ENCODE results near the gene TNFSF13B. TPM values are rescaled to one million over a fixed set of nuclear protein-coding genes. Genes with fewer than 3 reads are reported as not detected.
"Not testable (repeated sequence)": the region's sequence is repeated elsewhere in the genome, so short reads cannot be mapped to it uniquely, and the experiment has no call there.

The TNFSF13B gene, protein sequence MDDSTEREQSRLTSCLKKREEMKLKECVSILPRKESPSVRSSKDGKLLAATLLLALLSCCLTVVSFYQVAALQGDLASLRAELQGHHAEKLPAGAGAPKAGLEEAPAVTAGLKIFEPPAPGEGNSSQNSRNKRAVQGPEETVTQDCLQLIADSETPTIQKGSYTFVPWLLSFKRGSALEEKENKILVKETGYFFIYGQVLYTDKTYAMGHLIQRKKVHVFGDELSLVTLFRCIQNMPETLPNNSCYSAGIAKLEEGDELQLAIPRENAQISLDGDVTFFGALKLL
- total RNA-seq: 1.8 TPM

DNA sequence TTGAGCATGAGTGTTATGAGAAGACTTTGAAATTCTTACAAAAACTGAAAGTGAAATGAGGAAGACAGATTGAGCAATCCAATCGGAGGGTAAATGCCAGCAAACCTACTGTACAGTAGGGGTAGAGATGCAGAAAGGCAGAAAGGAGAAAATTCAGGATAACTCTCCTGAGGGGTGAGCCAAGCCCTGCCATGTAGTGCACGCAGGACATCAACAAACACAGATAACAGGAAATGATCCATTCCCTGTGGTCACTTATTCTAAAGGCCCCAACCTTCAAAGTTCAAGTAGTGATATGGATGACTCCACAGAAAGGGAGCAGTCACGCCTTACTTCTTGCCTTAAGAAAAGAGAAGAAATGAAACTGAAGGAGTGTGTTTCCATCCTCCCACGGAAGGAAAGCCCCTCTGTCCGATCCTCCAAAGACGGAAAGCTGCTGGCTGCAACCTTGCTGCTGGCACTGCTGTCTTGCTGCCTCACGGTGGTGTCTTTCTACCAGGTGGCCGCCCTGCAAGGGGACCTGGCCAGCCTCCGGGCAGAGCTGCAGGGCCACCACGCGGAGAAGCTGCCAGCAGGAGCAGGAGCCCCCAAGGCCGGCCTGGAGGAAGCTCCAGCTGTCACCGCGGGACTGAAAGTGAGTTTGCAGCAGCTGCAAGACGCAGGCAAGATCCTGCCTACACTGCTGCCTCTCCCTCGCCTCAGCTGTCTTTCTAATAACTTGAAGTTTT lies at the start of gene TNFSF13B:
TNFSF13B (plus strand) TSS at position 118 of the 728 bp plus-strand sequence; CDS start at position 296, 178 bp downstream.
- DNase-seq: peak; percentile 70

DNA sequence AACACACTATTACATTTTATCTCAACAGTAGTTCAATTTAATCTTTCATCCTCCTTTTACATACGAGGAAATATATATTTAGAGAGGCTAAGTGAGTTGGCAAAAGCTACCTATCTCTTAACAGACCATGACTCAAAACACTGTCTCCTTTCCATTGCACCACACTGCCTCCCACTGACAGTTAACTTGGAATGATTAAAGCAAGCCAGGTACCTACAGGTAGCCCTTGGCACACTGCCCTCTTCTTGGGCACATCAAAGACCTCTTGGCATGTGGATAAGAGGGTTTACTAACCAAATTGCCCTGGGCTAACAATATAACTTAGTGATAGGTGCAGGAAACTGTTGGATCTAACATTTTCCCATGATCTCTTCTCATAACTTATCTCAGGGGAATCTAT lies 49.5 kb upstream of the TNFSF13B start:
- no peak for DNase-seq

DNA sequence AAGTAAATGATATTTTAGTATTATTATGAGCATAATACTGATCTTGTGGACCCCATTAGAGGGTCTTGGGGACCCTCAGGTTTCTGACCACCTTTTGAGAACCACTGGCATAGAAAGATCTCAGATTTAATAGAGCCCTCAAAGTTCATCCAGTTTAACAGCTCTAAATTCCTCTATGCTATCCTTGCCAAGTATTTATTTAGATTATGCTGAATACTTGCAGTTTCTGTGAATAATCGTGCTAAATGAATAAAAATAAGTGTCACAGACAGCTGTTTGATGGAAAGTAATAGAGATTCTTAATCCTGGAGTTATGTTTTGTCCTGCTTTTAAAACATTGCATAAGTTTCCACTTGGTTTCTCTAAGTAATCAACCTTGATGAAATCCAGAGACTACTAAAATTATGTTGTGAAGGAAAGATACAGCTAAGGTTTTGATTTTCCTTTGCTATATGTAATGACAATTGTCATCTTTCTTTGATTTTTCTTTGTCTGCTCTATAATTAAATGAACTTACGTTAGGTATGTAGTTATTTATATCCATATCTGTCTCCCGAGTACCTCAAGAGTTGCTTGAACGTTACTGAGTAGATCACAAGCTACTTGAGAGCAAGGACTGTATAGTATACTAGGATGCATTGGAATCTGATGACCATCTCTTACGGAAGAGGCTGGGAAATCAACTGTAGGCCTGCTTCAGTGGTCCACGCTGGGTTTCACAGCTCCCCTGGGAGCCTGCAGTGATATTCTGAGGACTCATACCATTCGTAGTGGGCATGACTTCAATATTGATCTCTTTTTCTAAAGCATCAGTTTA lies 45.6 kb upstream of the TNFSF13B start:
- no peak for DNase-seq

DNA sequence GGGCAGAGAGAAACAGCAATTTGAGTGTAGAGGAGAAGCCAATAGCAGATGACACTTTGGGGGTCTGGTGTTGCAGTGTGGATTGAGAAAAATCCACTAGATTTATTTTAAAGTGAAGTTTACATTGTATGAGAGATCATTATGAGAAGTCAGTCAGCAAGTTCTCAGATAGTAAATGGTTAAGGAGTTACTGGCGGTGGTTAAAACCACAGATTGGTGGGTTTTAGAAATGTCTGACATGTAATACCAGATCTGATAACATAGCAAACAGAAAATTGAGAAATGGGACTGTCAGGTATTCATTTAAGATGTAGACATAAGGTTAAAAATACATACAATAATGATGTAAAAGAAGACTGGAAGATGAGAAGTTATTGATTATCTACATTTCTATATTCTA lies 44.1 kb upstream of the TNFSF13B start:
- DNase-seq: no peak

DNA sequence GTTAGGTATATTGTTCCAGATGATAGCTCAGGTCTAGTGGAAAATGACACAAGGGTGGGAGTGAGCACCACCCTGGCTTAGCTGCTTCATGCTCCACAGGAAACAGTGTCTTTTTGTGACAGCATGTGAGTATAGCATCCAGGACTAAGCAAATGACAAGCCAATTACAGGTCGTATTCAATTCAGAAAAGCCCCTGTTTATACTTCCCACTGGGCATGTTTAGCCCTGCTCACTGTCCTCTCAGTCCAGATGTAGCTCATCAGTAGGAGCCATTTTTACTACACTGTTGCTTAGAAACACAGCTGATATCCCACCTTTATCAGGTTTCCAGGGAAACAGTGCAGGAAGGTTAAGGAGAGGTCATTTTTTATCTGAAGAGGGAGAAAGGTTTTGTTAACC lies 43.3 kb upstream of the TNFSF13B start:
- DNase-seq: no peak

DNA sequence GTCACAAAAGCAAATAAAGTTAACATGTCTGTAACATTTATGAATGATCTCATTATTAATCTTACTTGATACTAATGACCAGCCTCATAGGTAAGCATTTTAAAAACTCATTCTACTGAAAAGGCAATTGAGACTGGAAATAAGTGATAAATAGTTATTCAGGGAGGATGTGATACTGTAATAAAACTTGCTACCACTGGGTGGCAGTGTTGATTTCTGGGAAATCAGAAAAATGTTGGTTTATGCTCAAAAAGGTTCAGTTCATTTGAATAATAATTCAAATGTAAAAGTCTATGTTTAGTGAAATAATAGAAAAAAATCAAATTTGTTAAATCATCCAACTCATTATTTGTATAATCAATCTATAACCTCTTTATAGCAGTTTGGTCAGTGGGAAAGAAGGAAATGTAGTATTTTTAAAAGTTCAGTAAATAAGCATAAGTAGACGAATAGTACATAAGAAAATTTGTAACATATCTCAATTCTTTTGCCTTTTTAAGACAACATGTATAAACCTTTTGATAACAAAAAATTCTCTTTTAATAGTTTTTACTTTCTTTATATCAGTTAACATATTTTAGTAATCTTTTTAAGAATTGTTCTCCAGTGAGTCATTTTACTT lies 41.8 kb upstream of the TNFSF13B start:
- DNase-seq: peak; percentile 62

DNA sequence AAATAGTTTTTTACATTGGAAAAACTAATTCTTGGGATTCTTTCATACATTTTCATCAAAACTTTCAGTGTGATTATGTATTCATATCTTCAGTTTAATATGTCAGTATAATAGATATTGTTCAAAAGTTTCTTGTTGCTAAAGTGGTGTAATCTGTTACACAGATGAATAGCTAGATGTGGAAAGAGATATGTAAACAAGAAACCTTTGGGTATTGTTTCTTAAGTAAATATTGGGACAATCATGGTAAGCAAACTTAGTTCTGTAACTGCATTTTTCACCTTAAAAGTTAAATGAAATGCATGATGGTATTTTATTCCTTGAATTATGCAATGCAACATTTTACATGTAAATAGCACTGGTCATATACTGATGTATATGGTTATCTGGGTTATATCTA lies 39.1 kb upstream of the TNFSF13B start:
- DNase-seq: no peak

DNA sequence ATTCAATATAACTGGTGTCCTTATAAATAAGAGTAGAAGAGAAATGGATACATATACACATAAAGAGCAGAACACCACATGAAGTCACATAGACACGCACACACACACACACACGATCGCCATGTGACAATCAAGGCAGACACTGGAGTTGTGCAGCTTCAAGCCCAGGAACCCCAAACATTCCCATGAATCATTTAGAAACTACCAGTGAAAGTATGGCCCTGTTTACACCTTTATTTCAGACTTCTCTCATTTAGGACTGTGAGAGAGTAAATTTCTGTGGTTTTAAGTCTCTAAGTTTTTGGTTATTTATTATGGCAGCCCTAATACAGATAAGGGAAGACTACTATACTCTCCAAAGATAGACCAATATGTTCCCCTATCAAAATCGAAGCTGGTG lies 20.4 kb upstream of the TNFSF13B start:
- DNase-seq: no peak

DNA sequence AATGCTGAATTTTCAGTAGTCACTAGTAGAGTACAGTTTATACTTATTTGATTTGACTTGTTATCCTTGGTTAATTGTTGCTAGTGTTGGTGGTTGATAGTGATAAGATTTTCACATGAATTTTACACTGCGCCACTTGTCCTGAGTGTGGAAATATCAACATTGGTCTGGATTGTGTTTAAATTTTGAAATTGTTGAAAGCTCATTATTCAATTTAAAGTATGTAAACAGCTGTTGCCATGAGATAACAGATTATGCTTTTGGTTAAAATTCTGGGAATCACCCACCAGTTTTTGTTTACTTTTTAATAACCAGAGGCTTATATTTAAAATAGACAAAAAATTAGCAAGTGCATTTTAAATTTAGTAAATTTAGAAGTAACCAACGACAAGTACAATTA lies 12.3 kb upstream of the TNFSF13B start:
- DNase-seq: no peak

DNA sequence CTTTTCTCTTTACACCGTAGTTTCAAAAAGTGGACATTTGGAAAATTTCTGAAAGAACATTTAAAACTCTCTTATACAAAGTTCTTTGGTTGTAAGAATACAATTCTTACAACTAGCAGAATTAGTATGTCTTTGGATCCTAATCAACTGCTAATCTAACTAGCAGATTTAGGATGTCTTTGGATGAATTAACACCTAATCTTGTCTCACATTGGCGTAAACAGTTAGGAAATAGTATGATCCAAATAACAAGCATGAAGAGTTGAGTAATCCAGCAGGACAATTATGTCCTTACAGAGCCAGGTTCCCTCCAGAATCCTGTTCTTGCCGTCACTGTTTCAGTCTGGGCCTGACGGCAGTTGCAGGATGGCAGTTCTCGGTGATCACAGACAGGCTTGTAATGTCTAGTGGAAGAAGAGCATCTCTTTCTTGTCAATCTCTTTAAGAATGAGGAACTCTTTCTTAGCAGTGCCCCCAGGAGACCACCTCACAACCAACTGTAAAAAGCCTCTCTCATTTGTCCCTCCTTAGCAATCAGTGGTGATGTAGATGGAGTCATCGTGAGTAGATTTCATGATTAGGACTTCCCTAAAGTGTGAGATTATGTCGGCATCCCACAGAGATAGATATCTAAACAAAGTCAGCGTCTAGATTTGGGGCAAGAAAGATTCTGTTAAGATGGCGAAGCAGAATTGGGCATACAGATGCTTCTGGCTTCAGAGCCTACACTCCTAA lies 5.7 kb upstream of the TNFSF13B start:
- DNase-seq: no peak

DNA sequence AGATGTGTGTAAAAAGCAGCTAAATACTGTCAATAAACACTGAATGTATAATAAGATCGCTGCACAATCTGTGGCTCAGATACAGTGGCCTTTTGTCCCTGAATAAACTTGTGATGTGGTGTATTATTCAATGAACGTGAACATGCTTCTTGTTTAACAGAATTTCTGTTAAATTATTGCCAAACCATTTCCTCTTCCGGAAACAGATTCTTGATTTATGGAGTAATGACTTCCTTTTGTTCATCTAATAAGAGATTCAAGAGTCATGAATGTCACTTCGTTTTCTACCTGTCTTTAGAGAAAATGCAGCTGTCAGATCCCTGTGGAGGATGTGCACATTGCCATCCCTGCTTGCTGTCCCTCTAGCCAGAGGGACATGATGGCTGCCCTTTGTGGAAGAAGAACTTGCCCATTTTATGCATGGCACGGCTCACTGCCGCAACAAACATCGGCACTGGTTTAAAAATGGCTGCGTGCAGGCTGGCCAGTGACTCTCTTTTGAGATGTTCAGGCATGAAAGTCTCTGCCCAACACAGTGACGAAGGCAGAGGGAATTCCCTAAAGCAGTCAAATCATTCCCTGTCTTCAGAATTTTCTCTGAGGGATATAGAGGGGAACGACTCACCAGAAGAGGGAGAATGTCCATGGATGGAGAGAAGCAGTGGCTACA lies 3.1 kb upstream of the TNFSF13B start:
- DNase-seq: no peak

DNA sequence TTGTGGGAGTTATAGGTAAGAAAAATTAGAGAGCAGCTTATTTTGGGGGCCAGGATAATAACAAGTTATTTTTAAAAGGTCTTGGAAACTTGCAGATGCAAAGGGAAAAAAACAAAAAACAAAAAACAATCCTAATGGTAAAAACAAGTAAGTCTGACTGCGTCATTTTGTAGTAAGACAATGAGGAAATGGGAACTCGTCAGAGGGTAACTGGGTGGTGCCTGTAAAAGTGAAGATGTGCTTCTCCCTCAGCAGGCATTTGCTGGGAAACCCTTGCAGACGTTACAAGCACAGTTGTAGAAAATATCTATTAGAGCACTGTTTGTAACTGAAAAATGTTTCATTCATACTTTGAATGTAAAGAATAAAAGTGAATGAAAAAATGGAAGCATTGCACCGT lies 2.2 kb upstream of the TNFSF13B start:
- DNase-seq: no peak

DNA sequence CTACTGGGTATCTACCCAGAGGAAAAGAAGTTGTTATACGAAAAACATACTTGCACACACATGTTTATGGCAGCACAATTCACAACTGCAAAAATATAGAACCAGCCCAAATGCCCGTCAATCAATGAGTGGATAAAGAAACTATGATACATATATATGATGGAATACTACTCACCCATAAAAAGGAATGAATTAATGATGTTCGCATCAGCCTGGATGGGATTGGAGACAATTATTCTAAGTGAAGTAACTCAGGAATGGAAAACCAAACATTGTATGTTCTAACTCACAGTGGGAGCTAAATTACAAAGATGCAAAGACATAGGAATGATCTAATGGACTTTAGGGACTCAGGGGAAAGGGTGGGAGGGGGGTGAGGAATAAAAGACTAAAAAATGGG lies 1.7 kb upstream of the TNFSF13B start:
- not testable (repeated sequence) for DNase-seq

DNA sequence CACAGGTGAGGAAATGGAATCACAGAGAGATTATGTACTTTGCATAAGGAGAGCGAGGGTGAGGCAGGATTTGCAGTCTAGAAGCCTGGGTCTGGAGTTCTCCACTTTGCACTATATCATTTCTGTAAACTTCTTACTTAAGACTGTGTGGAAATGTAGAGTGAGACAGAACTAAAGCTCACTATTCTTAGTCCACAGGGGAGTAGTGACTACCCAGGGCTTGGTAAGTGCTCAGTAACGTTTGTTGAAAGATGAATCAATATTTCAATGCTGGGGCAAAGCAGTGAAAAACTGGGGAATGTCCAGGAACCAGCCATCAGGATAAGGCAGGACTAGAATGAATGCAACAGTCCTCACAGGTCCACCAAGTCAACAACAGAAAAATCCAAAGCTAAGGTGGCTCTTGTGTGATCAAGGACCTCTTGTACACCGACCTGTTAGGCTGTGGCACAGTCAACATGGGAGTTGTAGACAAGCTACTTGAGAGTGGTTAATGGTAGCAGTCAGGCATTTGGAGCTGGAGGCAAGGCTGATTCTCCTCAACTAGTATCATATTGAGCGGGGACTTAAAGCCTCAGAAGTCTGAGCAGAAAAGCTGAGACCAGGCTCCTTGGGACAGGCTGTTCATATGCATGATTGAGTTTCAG lies 929 bp upstream of the TNFSF13B start:
- DNase-seq: no peak

DNA sequence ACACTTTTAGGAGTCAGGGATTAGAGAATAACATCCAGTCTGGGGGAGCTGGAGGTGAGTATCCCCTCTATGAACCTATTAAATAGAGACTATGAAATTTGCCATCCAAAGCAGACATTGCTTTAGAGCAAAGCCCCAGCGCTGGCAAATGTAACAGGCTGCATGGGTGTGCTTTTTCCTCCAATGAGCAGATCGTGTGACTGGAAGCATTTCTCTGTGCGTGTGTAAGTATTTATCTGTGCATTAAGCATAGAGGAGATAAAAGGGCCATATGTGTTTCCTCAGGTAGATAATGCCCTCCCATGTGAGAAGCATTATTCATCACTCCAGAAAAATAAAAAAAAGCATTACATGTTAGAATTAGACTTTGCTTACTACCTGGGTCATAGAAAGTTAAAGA lies 924 bp downstream of the TNFSF13B start:
- DNase-seq: peak; percentile 3

DNA sequence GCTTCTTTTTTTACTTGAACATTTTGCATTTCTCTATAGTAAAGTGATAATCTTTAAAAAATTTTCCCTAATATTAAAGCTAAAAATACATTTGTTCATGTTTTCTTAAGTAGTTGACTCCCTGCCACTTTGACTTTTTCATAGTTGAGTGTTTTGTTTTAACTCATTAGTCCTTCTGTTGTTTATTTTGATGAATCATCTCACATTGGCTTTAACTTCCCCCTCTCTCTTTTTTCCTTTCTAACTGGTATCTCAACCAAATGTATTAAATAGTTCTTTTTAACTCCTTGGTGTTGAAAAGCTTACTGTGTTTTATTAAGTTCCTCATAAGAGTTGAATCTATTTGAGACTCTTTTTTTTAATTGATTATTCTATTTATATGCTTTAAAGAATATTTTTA lies 2.8 kb downstream of the TNFSF13B start:
- no peak for DNase-seq

DNA sequence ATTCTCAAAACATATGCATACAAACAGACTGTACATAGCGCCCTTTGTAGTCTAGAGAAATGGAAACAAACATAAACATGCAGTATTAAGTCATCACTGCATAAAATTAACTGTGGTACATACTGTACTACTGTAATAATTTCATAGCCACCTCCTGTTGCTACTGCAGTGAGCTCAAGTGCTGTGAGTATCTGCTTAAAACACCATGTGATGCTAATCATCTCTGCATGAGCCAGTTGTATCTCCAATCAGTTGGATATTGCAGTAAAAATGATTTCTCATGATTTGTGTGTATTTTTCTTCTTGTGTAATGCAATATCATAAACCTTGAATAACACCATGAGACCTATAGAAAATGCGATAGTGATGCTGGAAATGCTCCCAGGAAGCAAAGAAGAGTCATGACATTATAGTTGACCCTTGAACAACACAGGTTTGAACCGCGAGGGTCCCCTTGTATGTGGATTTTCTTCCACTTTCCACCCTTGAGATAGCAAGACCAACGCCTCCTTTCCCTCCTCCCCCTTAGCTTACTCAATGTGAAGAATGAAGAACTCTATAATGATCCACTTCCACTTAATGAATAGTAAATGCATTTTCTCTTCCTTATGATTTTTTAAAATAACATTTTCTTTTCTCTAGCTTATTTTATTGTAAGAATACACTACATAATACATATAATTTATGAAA lies 4.1 kb downstream of the TNFSF13B start:
- no peak for DNase-seq

DNA sequence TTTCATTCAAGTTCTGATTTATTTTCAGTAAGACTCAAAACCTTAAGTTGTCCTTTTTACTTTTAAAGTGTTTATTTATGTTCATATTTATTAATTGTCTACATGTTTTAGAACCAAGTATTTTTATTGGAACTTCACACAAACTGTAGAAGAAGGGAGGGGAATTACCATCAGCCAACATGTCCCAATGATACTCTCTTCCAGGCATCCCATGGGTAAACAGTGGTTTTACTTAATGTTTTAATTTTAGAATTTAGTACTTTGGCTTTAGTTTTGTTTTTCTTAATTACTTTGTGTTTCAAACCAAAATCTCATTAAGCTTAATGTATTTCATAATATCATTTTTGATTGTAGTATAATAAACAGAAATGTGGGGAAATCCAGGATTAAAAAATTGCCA lies 5.2 kb downstream of the TNFSF13B start:
- DNase-seq: no peak

DNA sequence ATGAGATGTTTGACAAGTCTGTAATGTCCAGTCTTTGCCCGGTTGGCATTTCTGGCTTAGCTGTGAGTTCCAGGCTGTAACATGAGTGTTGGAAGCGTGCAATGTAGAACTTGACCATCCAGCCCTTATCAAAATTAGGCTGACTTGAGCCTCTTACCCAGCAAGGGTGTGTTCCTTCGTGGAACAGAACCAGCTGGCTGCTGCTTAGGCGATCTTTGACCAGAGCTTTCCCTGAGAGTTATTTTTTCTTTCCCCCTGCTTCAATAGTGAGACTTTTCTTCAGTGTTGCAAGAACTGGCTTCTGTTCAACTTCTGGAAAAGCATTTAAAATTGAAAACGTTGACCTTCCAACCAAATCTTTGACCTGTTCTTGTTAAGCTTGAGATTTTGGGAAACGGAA lies 6.5 kb downstream of the TNFSF13B start:
- no peak for DNase-seq

DNA sequence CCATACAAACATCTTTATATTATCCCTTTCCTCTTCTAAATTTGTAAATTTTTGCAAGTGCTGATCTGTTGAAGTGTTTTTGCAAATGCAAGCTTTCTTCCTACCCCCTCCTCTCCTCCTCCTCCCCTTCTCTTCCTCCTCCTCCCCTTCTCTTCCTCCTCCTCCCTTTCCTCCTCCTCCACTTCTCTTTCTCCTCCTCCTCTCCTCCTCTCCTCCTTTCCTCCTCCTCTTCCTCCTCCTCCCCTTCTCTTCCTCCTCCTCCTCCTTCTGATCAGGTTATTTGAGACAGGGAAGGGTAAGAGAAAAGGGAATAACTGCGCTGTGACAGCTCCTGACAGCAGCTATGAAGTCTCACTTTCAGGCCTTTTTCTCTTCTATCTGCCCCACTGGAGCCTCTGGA lies 8.9 kb downstream of the TNFSF13B start:
- no peak for DNase-seq
